ENCODE measurements around the gene NFATC1. TPM values are rescaled to one million over a fixed set of nuclear protein-coding genes. Genes with fewer than 3 reads are reported as not detected.
A peak's percentile ranks its signal among the peaks of the same experiment; 100 is the strongest.

Gene NFATC1
- 64.7 TPM for total RNA-seq
- polyA plus RNA-seq: 10 to 100 TPM; 13.1 to 23.8 (median 19.2) TPM

DNA sequence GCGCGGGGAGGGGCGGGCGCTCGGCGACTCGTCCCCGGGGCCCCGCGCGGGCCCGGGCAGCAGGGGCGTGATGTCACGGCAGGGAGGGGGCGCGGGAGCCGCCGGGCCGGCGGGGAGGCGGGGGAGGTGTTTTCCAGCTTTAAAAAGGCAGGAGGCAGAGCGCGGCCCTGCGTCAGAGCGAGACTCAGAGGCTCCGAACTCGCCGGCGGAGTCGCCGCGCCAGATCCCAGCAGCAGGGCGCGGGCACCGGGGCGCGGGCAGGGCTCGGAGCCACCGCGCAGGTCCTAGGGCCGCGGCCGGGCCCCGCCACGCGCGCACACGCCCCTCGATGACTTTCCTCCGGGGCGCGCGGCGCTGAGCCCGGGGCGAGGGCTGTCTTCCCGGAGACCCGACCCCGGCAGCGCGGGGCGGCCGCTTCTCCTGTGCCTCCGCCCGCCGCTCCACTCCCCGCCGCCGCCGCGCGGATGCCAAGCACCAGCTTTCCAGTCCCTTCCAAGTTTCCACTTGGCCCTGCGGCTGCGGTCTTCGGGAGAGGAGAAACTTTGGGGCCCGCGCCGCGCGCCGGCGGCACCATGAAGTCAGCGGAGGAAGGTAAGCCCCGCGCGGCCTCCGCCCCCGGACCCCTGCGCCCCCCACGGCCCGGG, at the start of gene NFATC1:
NFATC1 (plus strand) TSS at position 170 of the 644 bp plus-strand sequence; CDS start at position 465, 295 bp downstream.
- H3K36me3 Mint-ChIP-seq: peaks cover 4% of the 10 kb centered on the region
- Histone ChIP-seq H3K9me3 (ENCODE audit: control insufficient read depth in 2 of 2, low read length in 2 of 2) (no peaks in the 10 kb centered on the region), H3K4me1 (ENCODE audit: control insufficient read depth, insufficient read depth, low read length, poor library complexity, severe bottlenecking) (peaks cover 53% of the 10 kb centered on the region), H3K27ac (ENCODE audit: insufficient read depth, low read length, poor library complexity, severe bottlenecking) (peak within 1 kb of the TSS; percentile 5), H3K27me3 (ENCODE audit: control insufficient read depth, insufficient read depth, low read length) (no peaks in the 10 kb centered on the region), H3K4me3 (ENCODE audit: low read depth, low read length) (no peak within 1 kb of the TSS), H3K36me3 (ENCODE audit: control insufficient read depth, insufficient read depth, low read length) (no peaks in the 10 kb centered on the region)
- peaks cover 0 to 45% (median 15%) of the 10 kb centered on the region in 4 donors for H3K4me1 Mint-ChIP-seq
- ATAC-seq (ENCODE audit: low read depth in 2 of 2) (peak in 1 of 2 donors; percentile 15), DNase-seq (peak; percentile 29 to 72 (median 53))
- H3K9me3 Mint-ChIP-seq: no peaks in the 10 kb centered on the region
- H3K4me3 Mint-ChIP-seq: peak within 1 kb of the TSS; percentile 83 to 97 (median 90)
- H3K27me3 Mint-ChIP-seq: peaks cover 38% of the 10 kb centered on the region
- peak within 1 kb of the TSS; percentile 9 to 77 (median 51) for H3K27ac Mint-ChIP-seq

DNA sequence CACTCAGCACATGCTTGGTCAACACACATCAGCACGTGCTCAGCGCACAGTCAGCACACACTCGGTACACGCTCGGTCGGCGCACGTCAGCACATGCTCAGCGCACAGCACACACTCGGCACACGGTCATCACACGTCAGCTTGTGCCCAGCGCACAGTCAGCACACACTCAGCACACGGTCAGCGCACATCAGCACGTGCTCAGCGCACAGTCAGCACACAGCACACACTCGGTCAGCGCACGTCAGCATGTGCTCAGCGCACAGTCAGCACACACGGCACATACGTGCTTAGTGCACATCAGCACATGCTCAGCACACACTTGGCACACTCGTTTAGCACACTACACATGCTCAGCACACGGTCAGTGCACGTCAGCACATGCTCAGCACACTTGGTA, 49.7 kb upstream of the NFATC1 start:
- peaks cover 51% of the 10 kb centered on the region for H3K36me3 Mint-ChIP-seq
- H3K4me1 Mint-ChIP-seq: no peaks in the 10 kb centered on the region
- DNase-seq: no peak

DNA sequence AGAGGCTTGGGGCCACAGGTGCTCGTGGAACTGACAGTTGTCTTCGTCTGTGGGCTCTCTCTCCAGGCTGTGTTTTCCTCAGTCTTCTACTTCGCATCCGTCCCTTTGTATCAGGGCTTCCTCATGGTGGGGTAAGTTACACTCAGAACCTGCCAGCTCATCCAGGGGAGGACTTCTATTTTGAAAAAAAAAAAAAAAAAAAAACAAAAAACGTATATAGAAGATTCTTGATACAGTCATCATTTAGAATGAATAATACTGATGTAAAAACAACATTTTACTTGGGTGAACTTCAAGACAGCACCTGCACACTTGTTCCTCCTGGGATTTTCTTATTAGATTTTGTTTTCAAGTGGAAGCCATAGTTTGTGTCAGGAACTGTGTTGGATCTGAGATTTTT, 47.7 kb upstream of the NFATC1 start:
- H3K4me3 Mint-ChIP-seq: no peak overlapping the region
- Histone ChIP-seq H3K36me3 (ENCODE audit: control insufficient read depth, insufficient read depth, low read length) (peaks cover 66% of the 10 kb centered on the region), H3K4me3 (ENCODE audit: low read depth, low read length) (no peak overlapping the region), H3K4me1 (ENCODE audit: control insufficient read depth, insufficient read depth, low read length, poor library complexity, severe bottlenecking) (no peaks in the 10 kb centered on the region), H3K9me3 (ENCODE audit: control insufficient read depth in 2 of 2, low read length in 2 of 2) (no peaks in the 10 kb centered on the region), H3K27me3 (ENCODE audit: control insufficient read depth, insufficient read depth, low read length) (no peaks in the 10 kb centered on the region), H3K27ac (ENCODE audit: insufficient read depth, low read length, poor library complexity, severe bottlenecking) (no peak overlapping the region)
- H3K9me3 Mint-ChIP-seq: no peaks in the 10 kb centered on the region
- DNase-seq (no peak), ATAC-seq (ENCODE audit: low read depth in 2 of 2) (no peak)
- H3K27ac Mint-ChIP-seq: peak overlapping the region in 1 of 3 donors; percentile 51
- no peaks in the 10 kb centered on the region for H3K4me1 Mint-ChIP-seq
- H3K27me3 Mint-ChIP-seq: no peaks in the 10 kb centered on the region
- H3K36me3 Mint-ChIP-seq: peaks cover 57% of the 10 kb centered on the region

More for the DNA sequence above, 49.7 kb upstream of the NFATC1 start:
- Histone ChIP-seq H3K4me1 (ENCODE audit: control insufficient read depth, insufficient read depth, low read length, poor library complexity, severe bottlenecking) (no peaks in the 10 kb centered on the region), H3K4me3 (ENCODE audit: low read depth, low read length) (no peak overlapping the region), H3K36me3 (ENCODE audit: control insufficient read depth, insufficient read depth, low read length) (peaks cover 74% of the 10 kb centered on the region), H3K9me3 (ENCODE audit: control insufficient read depth in 2 of 2, low read length in 2 of 2) (no peaks in the 10 kb centered on the region), H3K27me3 (ENCODE audit: control insufficient read depth, insufficient read depth, low read length) (no peaks in the 10 kb centered on the region), H3K27ac (ENCODE audit: insufficient read depth, low read length, poor library complexity, severe bottlenecking) (no peak overlapping the region)
- Mint-ChIP-seq H3K9me3 (no peaks in the 10 kb centered on the region), H3K27me3 (no peaks in the 10 kb centered on the region), H3K27ac (no peak overlapping the region), H3K4me3 (no peak overlapping the region)
- no peak for ATAC-seq (ENCODE audit: low read depth in 2 of 2)

DNA sequence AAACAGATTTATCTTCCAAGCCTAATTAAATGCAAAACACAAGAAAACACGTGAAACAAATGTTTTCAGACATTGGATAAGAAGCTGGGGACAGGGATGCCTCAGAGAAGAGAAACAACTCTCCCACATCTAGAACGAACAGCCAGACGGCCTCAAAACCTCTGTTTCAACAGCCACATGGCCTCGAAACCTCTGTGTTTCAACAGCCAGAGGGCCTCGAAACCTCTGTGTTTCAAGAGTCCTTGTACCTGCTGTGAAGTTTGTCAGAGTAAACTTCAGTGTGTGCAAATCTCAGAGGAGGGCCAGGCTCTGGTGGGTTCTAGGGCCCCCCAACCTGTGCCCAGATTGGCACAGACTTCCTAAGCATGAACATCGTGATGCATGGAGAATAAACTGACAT, 43.3 kb upstream of the NFATC1 start:
- Mint-ChIP-seq H3K9me3 (no peaks in the 10 kb centered on the region), H3K4me3 (no peak overlapping the region), H3K4me1 (peaks cover 0 to 8% (median 2%) of the 10 kb centered on the region in 4 donors), H3K27ac (peak overlapping the region in 1 of 3 donors; percentile 56), H3K27me3 (no peaks in the 10 kb centered on the region), H3K36me3 (peaks cover 22% of the 10 kb centered on the region)
- Histone ChIP-seq H3K27me3 (ENCODE audit: control insufficient read depth, insufficient read depth, low read length) (no peaks in the 10 kb centered on the region), H3K4me3 (ENCODE audit: low read depth, low read length) (no peak overlapping the region), H3K9me3 (ENCODE audit: control insufficient read depth in 2 of 2, low read length in 2 of 2) (no peaks in the 10 kb centered on the region), H3K4me1 (ENCODE audit: control insufficient read depth, insufficient read depth, low read length, poor library complexity, severe bottlenecking) (no peaks in the 10 kb centered on the region), H3K36me3 (ENCODE audit: control insufficient read depth, insufficient read depth, low read length) (peaks cover 26% of the 10 kb centered on the region), H3K27ac (ENCODE audit: insufficient read depth, low read length, poor library complexity, severe bottlenecking) (no peak overlapping the region)
- DNase-seq: no peak
- ATAC-seq (ENCODE audit: low read depth in 2 of 2): no peak

DNA sequence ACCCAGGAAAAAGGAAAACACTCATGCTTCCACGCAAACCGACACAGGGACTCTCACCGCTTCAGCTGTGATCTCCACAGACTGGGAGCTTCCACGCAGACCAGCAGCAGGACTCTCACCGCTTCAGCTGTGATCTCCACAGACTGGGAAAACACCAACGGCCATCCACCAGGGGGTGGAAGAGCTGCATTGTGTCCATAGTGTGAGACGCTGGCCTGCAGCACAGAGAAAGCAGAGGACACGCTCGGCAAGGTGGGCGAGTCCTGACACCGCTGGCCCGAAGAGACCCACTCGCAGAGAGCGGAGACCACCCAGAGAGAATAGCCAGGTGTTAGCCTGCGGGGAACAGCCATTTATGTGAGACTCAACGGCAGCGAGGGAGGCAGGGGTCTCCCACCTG, 42.5 kb upstream of the NFATC1 start:
- Mint-ChIP-seq H3K4me1 (peaks cover 0 to 8% (median 2%) of the 10 kb centered on the region in 4 donors), H3K4me3 (no peak overlapping the region), H3K27me3 (no peaks in the 10 kb centered on the region), H3K9me3 (no peaks in the 10 kb centered on the region), H3K36me3 (peaks cover 15% of the 10 kb centered on the region), H3K27ac (no peak overlapping the region)
- Histone ChIP-seq H3K27me3 (ENCODE audit: control insufficient read depth, insufficient read depth, low read length) (no peaks in the 10 kb centered on the region), H3K4me1 (ENCODE audit: control insufficient read depth, insufficient read depth, low read length, poor library complexity, severe bottlenecking) (no peaks in the 10 kb centered on the region), H3K36me3 (ENCODE audit: control insufficient read depth, insufficient read depth, low read length) (peaks cover 19% of the 10 kb centered on the region), H3K4me3 (ENCODE audit: low read depth, low read length) (no peak overlapping the region), H3K27ac (ENCODE audit: insufficient read depth, low read length, poor library complexity, severe bottlenecking) (no peak overlapping the region), H3K9me3 (ENCODE audit: control insufficient read depth in 2 of 2, low read length in 2 of 2) (no peaks in the 10 kb centered on the region)
- DNase-seq (no peak), ATAC-seq (ENCODE audit: low read depth in 2 of 2) (no peak)

DNA sequence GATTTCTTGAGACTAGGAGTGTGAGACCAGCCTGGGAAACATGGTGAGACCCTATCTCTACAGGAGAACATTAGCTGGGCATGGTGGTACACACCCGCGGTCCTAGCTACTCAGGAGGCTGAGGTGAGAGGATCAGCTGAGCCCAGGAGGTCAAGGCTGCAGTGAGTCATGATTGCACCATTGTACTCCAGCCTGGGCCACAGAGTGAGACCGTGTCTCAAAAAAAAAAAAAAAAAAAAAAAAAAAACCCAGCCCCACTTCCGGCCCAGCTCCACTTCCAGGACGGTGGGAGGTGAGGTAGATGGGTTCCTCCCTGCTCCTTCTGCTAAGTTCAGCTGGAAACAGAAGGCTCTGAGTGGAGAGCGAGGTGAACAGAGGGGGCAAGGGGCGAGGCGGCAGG, 41.4 kb upstream of the NFATC1 start:
- DNase-seq (no peak), ATAC-seq (ENCODE audit: low read depth in 2 of 2) (no peak)
- H3K27ac ChIP-seq (ENCODE audit: insufficient read depth, low read length, poor library complexity, severe bottlenecking): no peak overlapping the region
- Mint-ChIP-seq H3K36me3 (peaks cover 16% of the 10 kb centered on the region), H3K4me1 (peaks cover 0 to 8% (median 2%) of the 10 kb centered on the region in 4 donors), H3K4me3 (no peak overlapping the region), H3K27me3 (no peaks in the 10 kb centered on the region), H3K27ac (no peak overlapping the region), H3K9me3 (no peaks in the 10 kb centered on the region)
- no peaks in the 10 kb centered on the region for H3K4me1 ChIP-seq (ENCODE audit: control insufficient read depth, insufficient read depth, low read length, poor library complexity, severe bottlenecking)
- no peaks in the 10 kb centered on the region for H3K9me3 ChIP-seq (ENCODE audit: control insufficient read depth in 2 of 2, low read length in 2 of 2)
- no peaks in the 10 kb centered on the region for H3K27me3 ChIP-seq (ENCODE audit: control insufficient read depth, insufficient read depth, low read length)
- H3K4me3 ChIP-seq (ENCODE audit: low read depth, low read length): no peak overlapping the region
- H3K36me3 ChIP-seq (ENCODE audit: control insufficient read depth, insufficient read depth, low read length): peaks cover 17% of the 10 kb centered on the region

DNA sequence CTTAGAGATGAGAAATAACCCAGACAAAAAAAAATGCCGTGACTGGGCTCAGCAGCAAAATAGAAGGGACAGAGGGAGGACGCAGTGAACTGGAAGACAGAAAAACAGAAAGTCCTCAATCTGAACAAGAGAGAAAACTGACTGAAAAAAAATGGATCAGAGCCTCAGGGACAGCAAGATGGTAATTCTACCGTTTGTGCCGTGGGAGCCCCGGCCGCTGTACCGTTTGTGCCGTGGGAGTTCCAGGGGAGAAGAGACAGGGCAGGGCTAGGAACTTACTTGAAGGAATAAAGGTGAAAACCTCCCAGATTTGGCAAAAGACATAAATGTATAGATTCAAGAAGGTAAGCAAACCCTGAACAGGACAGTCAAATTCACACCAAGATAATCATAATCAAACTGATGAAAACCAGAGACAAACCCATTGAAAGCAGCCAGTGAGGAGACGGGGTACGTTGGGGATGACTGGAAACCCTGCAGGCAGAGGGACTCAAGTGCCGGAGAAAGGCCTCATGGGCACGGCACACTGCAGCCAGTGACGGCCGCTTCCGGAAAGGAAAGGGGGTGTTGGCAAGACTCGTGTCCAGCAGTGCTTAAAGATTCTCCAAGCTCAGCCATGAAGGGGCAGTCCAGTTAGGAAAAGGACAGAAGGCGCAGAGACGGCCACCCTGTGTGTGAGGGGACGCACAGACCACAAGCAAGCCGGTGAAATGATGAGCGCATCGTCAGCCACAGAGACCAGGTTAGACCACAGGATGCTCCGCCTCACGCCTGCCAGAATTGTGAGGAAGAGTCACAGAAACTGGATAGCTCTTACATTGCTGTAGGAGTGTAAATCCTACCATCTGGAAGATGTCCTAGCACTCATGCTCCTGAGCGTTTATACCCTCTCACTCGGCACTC, 40.0 kb upstream of the NFATC1 start:
- H3K27me3 ChIP-seq (ENCODE audit: control insufficient read depth, insufficient read depth, low read length): no peaks in the 10 kb centered on the region
- no peaks in the 10 kb centered on the region for H3K9me3 ChIP-seq (ENCODE audit: control insufficient read depth in 2 of 2, low read length in 2 of 2)
- peaks cover 21% of the 10 kb centered on the region for H3K36me3 ChIP-seq (ENCODE audit: control insufficient read depth, insufficient read depth, low read length)
- no peak for ATAC-seq (ENCODE audit: low read depth in 2 of 2)
- no peaks in the 10 kb centered on the region for H3K9me3 Mint-ChIP-seq
- no peaks in the 10 kb centered on the region for H3K27me3 Mint-ChIP-seq
- no peaks in the 10 kb centered on the region for H3K4me1 ChIP-seq (ENCODE audit: control insufficient read depth, insufficient read depth, low read length, poor library complexity, severe bottlenecking)
- no peak for DNase-seq
- no peak overlapping the region for H3K4me3 ChIP-seq (ENCODE audit: low read depth, low read length)
- no peak overlapping the region for H3K27ac ChIP-seq (ENCODE audit: insufficient read depth, low read length, poor library complexity, severe bottlenecking)
- H3K4me3 Mint-ChIP-seq: no peak overlapping the region
- peaks cover 0 to 8% (median 2%) of the 10 kb centered on the region in 4 donors for H3K4me1 Mint-ChIP-seq
- peak overlapping the region in 1 of 3 donors; percentile 33 for H3K27ac Mint-ChIP-seq
- H3K36me3 Mint-ChIP-seq: peaks cover 25% of the 10 kb centered on the region
